Measurements from ENCODE around the gene TPI1. TPM values are rescaled to one million over a fixed set of nuclear protein-coding genes. Genes with fewer than 3 reads are reported as not detected.

Gene TPI1
- total RNA-seq, 2 donors from 2014 or later: 404 to 443 TPM

DNA sequence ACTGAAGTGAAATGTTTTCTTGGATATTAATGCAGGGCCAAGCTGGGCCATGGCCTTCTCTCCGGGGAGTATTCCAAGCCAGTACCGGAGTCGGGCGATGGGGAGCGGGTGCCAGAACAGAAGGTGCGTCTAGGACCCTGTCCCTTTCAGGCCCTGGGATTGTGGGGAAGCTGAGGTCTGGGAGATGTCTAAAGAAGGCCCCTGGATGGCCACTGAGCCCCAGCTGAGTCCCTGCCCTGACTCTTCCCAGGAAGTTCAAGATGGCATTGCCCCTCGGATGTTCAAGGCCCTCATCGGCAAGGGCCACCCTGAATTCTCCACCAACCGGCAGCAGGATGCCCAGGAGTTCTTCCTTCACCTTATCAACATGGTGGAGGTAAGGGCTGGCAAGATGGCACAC lies 7.2 kb upstream of the TPI1 start:
- Histone ChIP-seq H3K9me3 (no peaks in the 10 kb centered on the region), H3K27ac (no peak overlapping the region), H3K4me1 (replicated peaks) (no peaks in the 10 kb centered on the region), H3K4me3 (no peak overlapping the region), H3K27me3 (replicated peaks; ENCODE audit: insufficient read depth) (no peaks in the 10 kb centered on the region), H3K36me3 (peaks cover 8 to 33% of the 10 kb centered on the region in 2 donors)
- DNase-seq (ENCODE audit: low spot score): no peak
- TF ChIP-seq, protein P1, sequence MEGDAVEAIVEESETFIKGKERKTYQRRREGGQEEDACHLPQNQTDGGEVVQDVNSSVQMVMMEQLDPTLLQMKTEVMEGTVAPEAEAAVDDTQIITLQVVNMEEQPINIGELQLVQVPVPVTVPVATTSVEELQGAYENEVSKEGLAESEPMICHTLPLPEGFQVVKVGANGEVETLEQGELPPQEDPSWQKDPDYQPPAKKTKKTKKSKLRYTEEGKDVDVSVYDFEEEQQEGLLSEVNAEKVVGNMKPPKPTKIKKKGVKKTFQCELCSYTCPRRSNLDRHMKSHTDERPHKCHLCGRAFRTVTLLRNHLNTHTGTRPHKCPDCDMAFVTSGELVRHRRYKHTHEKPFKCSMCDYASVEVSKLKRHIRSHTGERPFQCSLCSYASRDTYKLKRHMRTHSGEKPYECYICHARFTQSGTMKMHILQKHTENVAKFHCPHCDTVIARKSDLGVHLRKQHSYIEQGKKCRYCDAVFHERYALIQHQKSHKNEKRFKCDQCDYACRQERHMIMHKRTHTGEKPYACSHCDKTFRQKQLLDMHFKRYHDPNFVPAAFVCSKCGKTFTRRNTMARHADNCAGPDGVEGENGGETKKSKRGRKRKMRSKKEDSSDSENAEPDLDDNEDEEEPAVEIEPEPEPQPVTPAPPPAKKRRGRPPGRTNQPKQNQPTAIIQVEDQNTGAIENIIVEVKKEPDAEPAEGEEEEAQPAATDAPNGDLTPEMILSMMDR (IDR thresholded peaks at IDR 0.05): no peak
- TF ChIP-seq POLR2AphosphoS5 (IDR thresholded peaks at IDR 0.05): no peak
- no peak for TF ChIP-seq POLR2A (IDR thresholded peaks at IDR 0.05)
- intact Hi-C loops (cut with DNase I): no loop called here
- 96% methylated on average over 9 of the region's 9 CpGs for WGBS

DNA sequence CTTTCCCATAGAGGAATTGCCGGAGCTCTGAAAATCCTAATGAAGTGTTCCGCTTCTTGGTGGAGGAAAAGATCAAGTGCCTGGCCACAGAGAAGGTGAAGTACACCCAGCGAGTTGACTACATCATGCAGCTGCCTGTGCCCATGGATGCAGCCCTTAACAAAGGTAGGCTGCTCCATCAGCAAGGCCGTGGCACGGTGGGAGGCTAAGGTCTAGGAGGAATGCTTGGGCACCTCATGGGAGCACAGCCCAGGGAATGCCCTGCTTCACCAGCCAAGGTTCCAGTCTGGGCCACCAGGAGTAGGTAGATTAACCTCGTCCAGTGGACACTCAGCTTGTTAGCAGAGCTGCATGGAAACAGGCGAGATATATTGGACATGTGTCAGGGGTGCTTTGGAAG lies 6.4 kb upstream of the TPI1 start:
- Histone ChIP-seq H3K36me3 (peaks cover 9 to 33% of the 10 kb centered on the region in 2 donors), H3K4me1 (replicated peaks) (no peaks in the 10 kb centered on the region), H3K27ac (no peak overlapping the region), H3K4me3 (no peak overlapping the region), H3K9me3 (no peaks in the 10 kb centered on the region), H3K27me3 (replicated peaks; ENCODE audit: insufficient read depth) (no peaks in the 10 kb centered on the region)
- 96% methylated on average over 7 of the region's 7 CpGs for WGBS
- intact Hi-C loops (cut with DNase I): no loop called here
- TF ChIP-seq, protein P1 (IDR thresholded peaks at IDR 0.05): no peak
- no peak for TF ChIP-seq POLR2AphosphoS5 (IDR thresholded peaks at IDR 0.05)
- TF ChIP-seq POLR2A (IDR thresholded peaks at IDR 0.05): no peak
- DNase-seq (ENCODE audit: low spot score): no peak

DNA sequence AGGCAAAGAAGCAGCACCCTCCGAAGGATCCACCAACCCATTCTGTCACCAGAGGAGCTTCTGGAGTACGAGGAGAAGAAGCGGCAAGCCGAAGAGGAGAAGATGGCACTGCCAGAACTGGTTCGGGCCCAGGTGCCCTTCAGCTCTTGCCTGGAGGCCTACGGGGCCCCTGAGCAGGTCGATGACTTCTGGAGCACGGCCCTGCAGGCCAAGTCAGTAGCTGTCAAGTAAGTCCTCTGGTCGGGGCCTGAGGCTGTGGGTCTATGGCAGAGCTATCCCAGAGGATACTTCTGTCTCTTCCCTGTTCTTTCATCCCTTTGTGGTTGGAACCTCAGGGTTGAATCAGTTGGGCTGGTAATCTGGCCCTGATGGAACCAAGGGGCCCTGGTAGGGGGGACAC lies 5.9 kb upstream of the TPI1 start:
- DNase-seq (ENCODE audit: low spot score): no peak
- 93% methylated on average over 9 of the region's 9 CpGs for WGBS
- H3K4me3 ChIP-seq: no peak overlapping the region
- intact Hi-C loops (cut with DNase I): no loop called here
- no peak for TF ChIP-seq POLR2A (IDR thresholded peaks at IDR 0.05)
- TF ChIP-seq, protein P1 (IDR thresholded peaks at IDR 0.05): no peak
- no peak for TF ChIP-seq POLR2AphosphoS5 (IDR thresholded peaks at IDR 0.05)
- no peaks in the 10 kb centered on the region for H3K27me3 ChIP-seq (replicated peaks; ENCODE audit: insufficient read depth)
- H3K9me3 ChIP-seq: no peaks in the 10 kb centered on the region
- no peaks in the 10 kb centered on the region for H3K4me1 ChIP-seq (replicated peaks)
- H3K36me3 ChIP-seq: peaks cover 9 to 33% of the 10 kb centered on the region in 2 donors
- no peak overlapping the region for H3K27ac ChIP-seq

DNA sequence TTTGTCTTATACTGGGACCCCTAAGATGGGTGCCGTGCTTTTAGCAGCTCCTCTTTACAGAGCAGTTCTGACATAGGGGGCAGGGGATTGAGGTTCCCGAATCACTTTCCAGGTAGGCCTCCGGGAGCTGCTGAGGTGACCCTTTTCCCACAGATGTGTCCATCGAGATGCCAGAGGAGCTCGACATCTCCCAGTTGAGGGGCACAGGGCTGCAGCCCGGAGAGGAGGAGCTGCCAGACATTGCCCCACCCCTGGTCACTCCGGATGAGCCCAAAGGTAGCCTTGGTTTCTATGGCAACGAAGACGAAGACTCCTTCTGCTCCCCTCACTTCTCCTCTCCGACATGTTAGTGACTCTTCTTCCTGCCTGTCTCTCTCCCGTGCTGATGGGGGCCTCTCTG lies 4.3 kb upstream of the TPI1 start:
- H3K36me3 ChIP-seq: peaks cover 9 to 23% of the 10 kb centered on the region in 2 donors
- intact Hi-C loops (cut with DNase I): no loop called here
- 90% methylated on average over 11 of the region's 11 CpGs for WGBS

More for the DNA sequence above, 4.3 kb upstream of the TPI1 start:
- no peak for TF ChIP-seq POLR2A (IDR thresholded peaks at IDR 0.05)
- TF ChIP-seq, protein P1 (IDR thresholded peaks at IDR 0.05): no peak
- no peak for TF ChIP-seq POLR2AphosphoS5 (IDR thresholded peaks at IDR 0.05)
- Histone ChIP-seq H3K27ac (no peak overlapping the region), H3K4me3 (no peak overlapping the region), H3K4me1 (replicated peaks) (no peaks in the 10 kb centered on the region), H3K9me3 (no peaks in the 10 kb centered on the region), H3K27me3 (replicated peaks; ENCODE audit: insufficient read depth) (no peaks in the 10 kb centered on the region)
- no peak for DNase-seq (ENCODE audit: low spot score)

All from prostate gland (tissue), 2 donors.